IMR-90 (cell line): ENCODE results near the gene SEC23IP. TPM values are rescaled to one million over a fixed set of nuclear protein-coding genes. Genes with fewer than 3 reads are reported as not detected.

ENCODE experiments used
- ATAC-seq: fragments of 200-7000 bp; cut with Tn5 transposase; 2 replicates; pipeline ENCODE4 v1.9.1; 2020; ENCODE audit warnings: low read depth, mild to moderate bottlenecking, moderate library complexity
- BruUV-seq: library from RNA; stranded (reverse); fragments of 400-500 nt; replicated peaks from 2 replicates; lab custom pipeline; 2021; lab: Mats Ljungman, UMichigan
- CTCF ChIA-PET: fragments of 300-600 bp; formaldehyde crosslinking; extraction: SDS; loops from one replicate; lab custom pipeline; 2021; ENCODE audit warnings: antibody characterized with exemption; lab: Yijun Ruan, JAX
- POLR2A ChIA-PET: fragments of 300-600 bp; sonication (Branson Sonifier 250); formaldehyde crosslinking; loops from one replicate; lab custom pipeline; 2022; ENCODE audit warnings: antibody characterized with exemption; ENCODE audit not compliant: unreplicated experiment; lab: Charles Lee
- DNase-seq: peaks from one replicate; pipeline ENCODE4 v3.0.0; 2013
- H2AFZ ChIP-seq: replicated peaks from 2 replicates; pipeline ENCODE3; 2013; ENCODE audit warnings: low read length, mild to moderate bottlenecking; ENCODE audit not compliant: poor library complexity
- H2AK5ac ChIP-seq: 2 replicates; pipeline ENCODE4 v1.6.1; 2013; ENCODE audit warnings: low read depth, low read length, inconsistent platforms
- H2AK9ac ChIP-seq: replicated peaks from 2 replicates; pipeline ENCODE3; 2013; ENCODE audit warnings: mild to moderate bottlenecking, low read depth, low read length, moderate library complexity; ENCODE audit not compliant: poor library complexity
- H2BK120ac ChIP-seq: 2 replicates; pipeline ENCODE4 v1.6.1; 2013; ENCODE audit warnings: low read depth, low read length, inconsistent platforms
- H2BK15ac ChIP-seq: 3 replicates; pipeline ENCODE4 v1.6.1; 2013; ENCODE audit warnings: low read depth, low read length, inconsistent platforms
- H2BK20ac ChIP-seq: 2 replicates; pipeline ENCODE4 v1.6.1; 2013; ENCODE audit warnings: low read depth, mild to moderate bottlenecking, inconsistent platforms, low read length, moderate library complexity
- H2BK5ac ChIP-seq: 2 replicates; pipeline ENCODE4 v1.6.1; 2013; ENCODE audit warnings: mild to moderate bottlenecking, low read depth, low read length, inconsistent platforms; ENCODE audit not compliant: poor library complexity, severe bottlenecking
- H3K14ac ChIP-seq: replicated peaks from 2 replicates; pipeline ENCODE4 v1.6.1; 2013; ENCODE audit warnings: low read depth, low read length, inconsistent platforms
- H3K18ac ChIP-seq: 2 replicates; pipeline ENCODE4 v1.6.1; 2013; ENCODE audit warnings: low read depth, low read length, control low read depth
- H3K23ac ChIP-seq: 2 replicates; pipeline ENCODE4 v1.6.1; 2013; ENCODE audit warnings: low read depth, low read length, inconsistent platforms
- H3K27ac ChIP-seq: 2 replicates; pipeline ENCODE4 v1.5.1; 2013; ENCODE audit warnings: mild to moderate bottlenecking, control low read depth, low read length; ENCODE audit not compliant: insufficient read depth
- H3K27me3 ChIP-seq: 2 replicates; pipeline ENCODE4 v1.6.1; 2013; ENCODE audit warnings: low read length; ENCODE audit not compliant: control insufficient read depth, insufficient read depth
- H3K36me3 ChIP-seq: 2 replicates; pipeline ENCODE4 v1.6.1; 2013; ENCODE audit warnings: low read length, mixed read lengths; ENCODE audit not compliant: control insufficient read depth, insufficient read depth
- H3K4ac ChIP-seq: 2 replicates; pipeline ENCODE4 v1.6.1; 2013; ENCODE audit warnings: low read depth, low read length, inconsistent platforms
- H3K4me1 ChIP-seq: 2 replicates; pipeline ENCODE4 v1.6.1; 2013; ENCODE audit warnings: low read length, mixed read lengths; ENCODE audit not compliant: control insufficient read depth, insufficient read depth
- H3K4me2 ChIP-seq: 2 replicates; pipeline ENCODE4 v1.6.1; 2013; ENCODE audit warnings: low read depth, mild to moderate bottlenecking, control low read depth, low read length, moderate library complexity
- H3K4me3 ChIP-seq: 2 replicates; pipeline ENCODE4 v1.5.1; 2013; ENCODE audit warnings: low read depth, mild to moderate bottlenecking, control low read depth, low read length, moderate library complexity; ENCODE audit not compliant: insufficient read depth
- H3K56ac ChIP-seq: 2 replicates; pipeline ENCODE4 v1.6.1; 2013; ENCODE audit warnings: low read length, inconsistent platforms; ENCODE audit not compliant: insufficient read depth; ENCODE audit errors: extremely low read depth
- H3K79me1 ChIP-seq, 2 experiments: 2 replicates each; pipeline ENCODE4 v1.6.1; 2013; ENCODE audit warnings: low read length in 2 of 2, inconsistent platforms in 1 of 2, low read depth in 1 of 2
- H3K9ac ChIP-seq: 2 replicates; pipeline ENCODE4 v1.6.1; 2013; ENCODE audit warnings: low read depth, low read length, control low read depth
- H3K9me1 ChIP-seq: 2 replicates; pipeline ENCODE4 v1.6.1; 2013; ENCODE audit warnings: low read length, inconsistent platforms; ENCODE audit not compliant: insufficient read depth
- H3K9me3 ChIP-seq: 2 replicates; pipeline ENCODE4 v1.6.1; 2013; ENCODE audit warnings: low read length; ENCODE audit not compliant: control insufficient read depth, insufficient read depth
- H4K20me1 ChIP-seq: 2 replicates; pipeline ENCODE4 v1.6.1; 2013; ENCODE audit warnings: low read length, inconsistent platforms; ENCODE audit not compliant: insufficient read depth
- H4K5ac ChIP-seq: 2 replicates; pipeline ENCODE4 v1.6.1; 2013; ENCODE audit warnings: mild to moderate bottlenecking, low read depth, low read length, control low read depth
- H4K8ac ChIP-seq, 2 experiments: 2 replicates each; pipeline ENCODE4 v1.6.1; 2013; ENCODE audit warnings: low read depth in 2 of 2, low read length in 2 of 2, control low read depth in 1 of 2, inconsistent platforms in 1 of 2
- H4K91ac ChIP-seq: 2 replicates; pipeline ENCODE4 v1.6.1; 2013; ENCODE audit warnings: low read depth, low read length, inconsistent platforms; ENCODE audit not compliant: insufficient read depth
- CEBPB ChIP-seq: IDR thresholded peaks from 2 replicates; pipeline ENCODE4 v1.6.1; 2012; ENCODE audit warnings: low read depth, low read length, improper control_type of control experiment
- CHD1 ChIP-seq: IDR thresholded peaks from 2 replicates; pipeline ENCODE4 v1.6.1; 2012; ENCODE audit warnings: low read depth, low read length, improper control_type of control experiment
- MAFK ChIP-seq: IDR thresholded peaks from 2 replicates; pipeline ENCODE4 v1.6.1; 2012; ENCODE audit warnings: low read depth, low read length, improper control_type of control experiment
- MAZ ChIP-seq: IDR thresholded peaks from 2 replicates; pipeline ENCODE4 v1.6.1; 2012; ENCODE audit warnings: low read depth, mild to moderate bottlenecking, low read length, improper control_type of control experiment, moderate library complexity, borderline replicate concordance
- NFE2L2 ChIP-seq: fragments of 150-350 bp; IDR thresholded peaks from 2 replicates; pipeline ENCODE4 v1.6.1; 2016; ENCODE audit warnings: low read depth, mild to moderate bottlenecking, low read length
- POLR2A ChIP-seq: IDR thresholded peaks from 2 replicates; pipeline ENCODE4 v1.6.1; 2012; ENCODE audit warnings: mild to moderate bottlenecking, low read depth, low read length
- RAD21 ChIP-seq: IDR thresholded peaks from 2 replicates; pipeline ENCODE4 v1.6.1; 2012; ENCODE audit warnings: low read length, improper control_type of control experiment
- RCOR1 ChIP-seq: IDR thresholded peaks from 2 replicates; pipeline ENCODE4 v1.6.1; 2012; ENCODE audit warnings: mild to moderate bottlenecking, low read length, improper control_type of control experiment; ENCODE audit not compliant: insufficient replicate concordance
- SMC3 ChIP-seq: fragments of 150-350 bp; IDR thresholded peaks from 2 replicates; pipeline ENCODE4 v1.6.1; 2016; ENCODE audit warnings: low read depth, mild to moderate bottlenecking, antibody characterized with exemption, low read length, moderate library complexity
- WGBS, 2 experiments: methylation state at CpG; one replicate each; pipeline versions ENCODE4 v1.1.5 to v1.1.7; 2013; ENCODE audit warnings: missing lambda C conversion rate in 2 of 2; ENCODE audit not compliant: insufficient read length in 1 of 2; ENCODE audit errors: extremely low coverage in 2 of 2; 5-methylcytosine and 5-hydroxymethylcytosine counted together
- dilution Hi-C: fragments of 300-500 bp; cut with HindIII; formaldehyde crosslinking; loops from one replicate; pipeline ENCODE4 v1.14.3; 2018; ENCODE audit warnings: low sequenced_read_pairs; ENCODE audit not compliant: unreplicated experiment
- in situ Hi-C: fragments of 300-500 bp; cut with MboI; formaldehyde crosslinking; loops from 3 replicates; pipeline ENCODE4 v1.14.3; 2019; ENCODE audit warnings: low sequenced_read_pairs, inconsistent platforms, mixed read lengths
- intact Hi-C: fragments of 100-400 bp; cut with micrococcal nuclease; formaldehyde crosslinking; loops from 2 replicates; pipeline ENCODE4 v1.10.0; 2022
- polyA plus RNA-seq, 3 experiments: library from polyadenylated mRNA; depleted of rRNA; stranded (reverse); fragments of >200 nt; gene quantifications; 2 replicates each; pipeline ENCODE4 v1.2.3, GENCODE V29; 2012; ENCODE audit warnings: low replicate concordance in 1 of 3
- total RNA-seq: library from RNA; depleted of rRNA; stranded (reverse); fragments of >200 nt; gene quantifications from 2 replicates; pipeline ENCODE4 v1.2.3, GENCODE V29; 2012
- TF ChIP-seq, protein P1 (sequence below): conservative IDR thresholded peaks from 2 replicates; pipeline ENCODE4 v1.5.1; 2012; ENCODE audit warnings: mild to moderate bottlenecking, low read depth, low read length, improper control_type of control experiment

Gene SEC23IP
- total and polyA plus RNA-seq, 2 of the 4 experiments (the other 2 are of a cell fraction): 37.4 to 39.8 TPM

DNA sequence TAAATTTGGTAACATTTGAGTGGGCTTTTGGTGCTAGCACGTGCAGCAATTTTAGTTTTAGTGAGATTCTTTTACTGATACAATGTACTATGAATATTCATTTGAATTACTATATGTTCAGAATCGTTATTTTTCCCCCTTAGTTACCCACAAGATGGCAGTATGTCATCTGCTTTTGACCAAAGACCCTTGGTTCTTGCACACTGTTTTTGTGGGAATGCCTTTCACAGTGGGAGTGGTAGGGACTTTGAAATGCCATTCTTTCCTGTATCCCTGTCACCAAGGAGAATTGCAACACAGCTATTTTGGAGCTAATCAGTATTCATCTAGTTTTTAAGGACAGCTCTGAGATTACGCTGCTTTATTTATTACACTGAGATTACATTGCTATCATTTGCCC, 40.6 kb downstream of the SEC23IP start:
- no peak overlapping the region for H4K5ac ChIP-seq
- H4K8ac ChIP-seq: no peak overlapping the region
- H3K14ac ChIP-seq: no peak overlapping the region
- peaks cover 8% of the 10 kb centered on the region in 2 experiments; a peak in 3 of 4 replicates for H3K79me1 ChIP-seq
- H3K18ac ChIP-seq: no peak overlapping the region
- no CpG with 5 or more reads among the region's 3 CpGs for WGBS, 2 experiments
- H3K4ac ChIP-seq: no peak overlapping the region
- TF ChIP-seq SMC3: no peak
- no peak for TF ChIP-seq CHD1
- no peak for TF ChIP-seq MAFK
- TF ChIP-seq MAZ: no peak
- no peak for TF ChIP-seq POLR2A
- no peak for TF ChIP-seq CEBPB
- TF ChIP-seq NFE2L2: no peak
- TF ChIP-seq, protein P1, sequence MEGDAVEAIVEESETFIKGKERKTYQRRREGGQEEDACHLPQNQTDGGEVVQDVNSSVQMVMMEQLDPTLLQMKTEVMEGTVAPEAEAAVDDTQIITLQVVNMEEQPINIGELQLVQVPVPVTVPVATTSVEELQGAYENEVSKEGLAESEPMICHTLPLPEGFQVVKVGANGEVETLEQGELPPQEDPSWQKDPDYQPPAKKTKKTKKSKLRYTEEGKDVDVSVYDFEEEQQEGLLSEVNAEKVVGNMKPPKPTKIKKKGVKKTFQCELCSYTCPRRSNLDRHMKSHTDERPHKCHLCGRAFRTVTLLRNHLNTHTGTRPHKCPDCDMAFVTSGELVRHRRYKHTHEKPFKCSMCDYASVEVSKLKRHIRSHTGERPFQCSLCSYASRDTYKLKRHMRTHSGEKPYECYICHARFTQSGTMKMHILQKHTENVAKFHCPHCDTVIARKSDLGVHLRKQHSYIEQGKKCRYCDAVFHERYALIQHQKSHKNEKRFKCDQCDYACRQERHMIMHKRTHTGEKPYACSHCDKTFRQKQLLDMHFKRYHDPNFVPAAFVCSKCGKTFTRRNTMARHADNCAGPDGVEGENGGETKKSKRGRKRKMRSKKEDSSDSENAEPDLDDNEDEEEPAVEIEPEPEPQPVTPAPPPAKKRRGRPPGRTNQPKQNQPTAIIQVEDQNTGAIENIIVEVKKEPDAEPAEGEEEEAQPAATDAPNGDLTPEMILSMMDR: peak; percentile 23
- TF ChIP-seq RAD21: 0 out of 2 replicates have a peak, but pooled peaks have one; percentile 19
- no peak for TF ChIP-seq RCOR1
- no peak overlapping the region for H3K27ac ChIP-seq
- H2BK5ac ChIP-seq: no peak overlapping the region
- ATAC-seq (no peak), DNase-seq (peak; percentile 3)
- no peak overlapping the region for H2AK5ac ChIP-seq
- H3K23ac ChIP-seq: no peak overlapping the region
- H3K4me1 ChIP-seq: no peaks in the 10 kb centered on the region
- no peak overlapping the region for H3K4me2 ChIP-seq
- peaks cover 26% of the 10 kb centered on the region for H3K36me3 ChIP-seq
- no TSS peak for BruUV-seq
- H3K9me1 ChIP-seq: no peaks in the 10 kb centered on the region; the same call in 1 of the 2 replicates
- H2BK20ac ChIP-seq: no peak overlapping the region
- no peak overlapping the region for H2AK9ac ChIP-seq
- no peak overlapping the region for H3K56ac ChIP-seq
- no peaks in the 10 kb centered on the region for H3K9me3 ChIP-seq
- intact Hi-C loops: loop anchor here (10.0 kb wide), 2 partner anchors 402 to 922 kb away; partner anchors contain the start of gene WDR11
- H4K20me1 ChIP-seq: no peaks in the 10 kb centered on the region
- dilution Hi-C loops: no loop called here
- ChIA-PET POLR2A (no interaction called here), CTCF (interaction anchor here (0.6 kb wide), 1 partner anchor 12 kb away, joined by 3 read pairs; no protein-coding TSS in a partner anchor)
- no peak overlapping the region for H2BK15ac ChIP-seq
- H2AFZ ChIP-seq: no peak overlapping the region
- H4K91ac ChIP-seq: no peak overlapping the region
- in situ Hi-C loops: loop anchor here (25.0 kb wide), 1 partner anchor 929 kb away; the partner anchor contains the start of gene WDR11
- H2BK120ac ChIP-seq: no peak overlapping the region
- no peak overlapping the region for H3K9ac ChIP-seq
- H3K27me3 ChIP-seq: no peaks in the 10 kb centered on the region
- no peak overlapping the region for H3K4me3 ChIP-seq
